ENCODE measurements around the gene CES3.
"Not testable (repeated sequence)": the region's sequence is repeated elsewhere in the genome, so short reads cannot be mapped to it uniquely, and the experiment has no call there.

The CES3 gene

GRCh38 chr16:66932076-66932475 is 29.0 kb upstream of the CES3 start:
- H3F3A ChIP-seq (ENCODE audit: insufficient read depth, low read length): no peaks in the 10 kb centered on the region
- H4K20me1 ChIP-seq (ENCODE audit: insufficient read depth, low read length): no peaks in the 10 kb centered on the region
- no peaks in the 10 kb centered on the region for H3K27me3 ChIP-seq (ENCODE audit: insufficient read depth, low read length)
- H3K4me3 ChIP-seq (ENCODE audit: low read depth, low read length, poor library complexity, severe bottlenecking): no peak overlapping the region
- no peak for TF ChIP-seq EZH2 (IDR thresholded peaks at IDR 0.05; ENCODE audit: borderline replicate concordance, low read length)
- TF ChIP-seq, protein P1, sequence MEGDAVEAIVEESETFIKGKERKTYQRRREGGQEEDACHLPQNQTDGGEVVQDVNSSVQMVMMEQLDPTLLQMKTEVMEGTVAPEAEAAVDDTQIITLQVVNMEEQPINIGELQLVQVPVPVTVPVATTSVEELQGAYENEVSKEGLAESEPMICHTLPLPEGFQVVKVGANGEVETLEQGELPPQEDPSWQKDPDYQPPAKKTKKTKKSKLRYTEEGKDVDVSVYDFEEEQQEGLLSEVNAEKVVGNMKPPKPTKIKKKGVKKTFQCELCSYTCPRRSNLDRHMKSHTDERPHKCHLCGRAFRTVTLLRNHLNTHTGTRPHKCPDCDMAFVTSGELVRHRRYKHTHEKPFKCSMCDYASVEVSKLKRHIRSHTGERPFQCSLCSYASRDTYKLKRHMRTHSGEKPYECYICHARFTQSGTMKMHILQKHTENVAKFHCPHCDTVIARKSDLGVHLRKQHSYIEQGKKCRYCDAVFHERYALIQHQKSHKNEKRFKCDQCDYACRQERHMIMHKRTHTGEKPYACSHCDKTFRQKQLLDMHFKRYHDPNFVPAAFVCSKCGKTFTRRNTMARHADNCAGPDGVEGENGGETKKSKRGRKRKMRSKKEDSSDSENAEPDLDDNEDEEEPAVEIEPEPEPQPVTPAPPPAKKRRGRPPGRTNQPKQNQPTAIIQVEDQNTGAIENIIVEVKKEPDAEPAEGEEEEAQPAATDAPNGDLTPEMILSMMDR (IDR thresholded peaks at IDR 0.05; ENCODE audit: low read length): no peak
- no peak overlapping the region for H3K9ac ChIP-seq (ENCODE audit: low read length)
- no peaks in the 10 kb centered on the region for H3K79me2 ChIP-seq (ENCODE audit: insufficient read depth, low read length)
- no peaks in the 10 kb centered on the region for H3K9me3 ChIP-seq (ENCODE audit: low read length)
- no peaks in the 10 kb centered on the region for H3K9me2 ChIP-seq (ENCODE audit: low read depth, low read length)
- no peak overlapping the region for H3K4me2 ChIP-seq (ENCODE audit: low read length)
- H3K27ac ChIP-seq (ENCODE audit: low read depth, low read length, poor library complexity, severe bottlenecking): no peak overlapping the region
- H2AFZ ChIP-seq (ENCODE audit: low read length): no peak overlapping the region
- peaks cover 10% of the 10 kb centered on the region; the same call in 1 of the 2 replicates for H3K36me3 ChIP-seq (ENCODE audit: insufficient read depth, low read length)
- peaks cover 23% of the 10 kb centered on the region for H3K4me1 ChIP-seq (ENCODE audit: insufficient read depth, low read length, severe bottlenecking)

DNA sequence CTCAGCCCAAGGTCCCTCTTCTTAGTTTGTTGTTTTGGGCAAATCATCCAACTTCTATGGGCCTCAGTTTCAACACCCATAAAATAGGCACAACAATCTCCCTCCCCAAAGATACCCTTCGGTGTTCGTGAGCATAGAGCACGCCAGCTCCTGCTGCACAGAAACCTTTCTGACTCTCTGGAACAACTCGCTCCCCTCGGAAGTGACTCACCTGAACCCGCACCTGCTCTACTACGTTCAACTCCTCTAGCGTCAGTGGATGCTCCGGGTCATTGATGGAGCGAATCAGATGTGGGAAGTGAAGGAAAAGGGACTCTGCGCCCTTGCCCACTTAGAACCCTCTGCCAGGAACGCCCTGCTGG is 27.3 kb upstream of the CES3 start:
- no peaks in the 10 kb centered on the region for H3K9me3 ChIP-seq (ENCODE audit: low read length)
- H3F3A ChIP-seq (ENCODE audit: insufficient read depth, low read length): no peaks in the 10 kb centered on the region
- no peaks in the 10 kb centered on the region for H3K9me2 ChIP-seq (ENCODE audit: low read depth, low read length)
- H2AFZ ChIP-seq (ENCODE audit: low read length): no peak overlapping the region
- H3K79me2 ChIP-seq (ENCODE audit: insufficient read depth, low read length): no peaks in the 10 kb centered on the region
- H4K20me1 ChIP-seq (ENCODE audit: insufficient read depth, low read length): no peaks in the 10 kb centered on the region
- TF ChIP-seq, protein P1 (IDR thresholded peaks at IDR 0.05; ENCODE audit: low read length): no peak; the same call in 1 of the 2 replicates
- no peak for TF ChIP-seq EZH2 (IDR thresholded peaks at IDR 0.05; ENCODE audit: borderline replicate concordance, low read length)
- peaks cover 10% of the 10 kb centered on the region; the same call in 1 of the 2 replicates for H3K36me3 ChIP-seq (ENCODE audit: insufficient read depth, low read length)
- H3K27ac ChIP-seq (ENCODE audit: low read depth, low read length, poor library complexity, severe bottlenecking): no peak overlapping the region
- H3K4me3 ChIP-seq (ENCODE audit: low read depth, low read length, poor library complexity, severe bottlenecking): peak overlapping the region; percentile 97
- H3K9ac ChIP-seq (ENCODE audit: low read length): peak overlapping the region; percentile 97
- no peaks in the 10 kb centered on the region for H3K27me3 ChIP-seq (ENCODE audit: insufficient read depth, low read length)
- peaks cover 23% of the 10 kb centered on the region for H3K4me1 ChIP-seq (ENCODE audit: insufficient read depth, low read length, severe bottlenecking)
- H3K4me2 ChIP-seq (ENCODE audit: low read length): peak overlapping the region; percentile 98

DNA sequence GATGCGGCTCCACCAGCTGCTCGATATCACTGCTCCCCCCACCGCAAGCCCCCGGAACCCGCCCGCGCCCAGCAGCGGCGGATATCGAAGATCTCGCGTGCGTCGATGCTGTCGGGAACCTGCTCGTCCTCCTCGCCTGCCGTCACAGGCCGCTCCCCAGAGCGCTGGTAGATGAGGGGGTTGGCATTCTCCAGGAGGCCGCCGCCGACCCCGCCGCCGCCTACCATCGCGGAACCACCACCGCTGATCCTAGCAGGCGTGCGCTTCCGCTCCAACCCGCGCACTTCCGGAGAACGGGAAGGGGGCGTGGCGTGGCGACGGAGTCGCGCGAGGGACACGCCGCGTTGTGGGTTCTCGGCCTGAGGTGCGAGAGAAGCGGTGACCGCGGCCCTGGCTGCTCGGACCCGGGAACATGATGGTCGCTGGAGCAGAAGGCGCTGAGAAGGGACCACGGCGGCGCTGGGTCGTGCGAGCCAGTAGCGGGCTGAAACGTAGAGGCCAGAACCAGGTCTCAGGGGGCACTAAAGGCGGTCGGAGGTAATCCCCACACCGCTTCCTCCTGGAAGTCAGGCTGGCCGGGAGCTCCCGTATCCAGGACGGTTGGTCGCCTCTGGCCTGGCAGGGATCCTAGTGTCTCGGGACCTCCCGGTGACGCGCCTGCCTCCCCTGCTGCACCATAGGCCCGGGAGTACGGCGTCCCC is 26.8 kb upstream of the CES3 start, which contains the start of gene CIAO2B:
Gene CIAO2B, minus strand, starts transcription at position 265 of the 701 bp plus-strand sequence. Its CDS starts 38 bp downstream, at position 227.
- no peak for TF ChIP-seq EZH2 (IDR thresholded peaks at IDR 0.05; ENCODE audit: borderline replicate concordance, low read length)
- TF ChIP-seq, protein P1 (IDR thresholded peaks at IDR 0.05; ENCODE audit: low read length): no peak
- H3K9me3 ChIP-seq (ENCODE audit: low read length): no peaks in the 10 kb centered on the region
- H3K9ac ChIP-seq (ENCODE audit: low read length): peak within 1 kb of the TSS; percentile 97
- H3K27me3 ChIP-seq (ENCODE audit: insufficient read depth, low read length): no peaks in the 10 kb centered on the region
- peak within 1 kb of the TSS; percentile 97 for H3K4me3 ChIP-seq (ENCODE audit: low read depth, low read length, poor library complexity, severe bottlenecking)
- no peaks in the 10 kb centered on the region for H4K20me1 ChIP-seq (ENCODE audit: insufficient read depth, low read length)
- peaks cover 23% of the 10 kb centered on the region for H3K4me1 ChIP-seq (ENCODE audit: insufficient read depth, low read length, severe bottlenecking)
- H3F3A ChIP-seq (ENCODE audit: insufficient read depth, low read length): no peaks in the 10 kb centered on the region
- peak within 1 kb of the TSS; percentile 98 for H3K4me2 ChIP-seq (ENCODE audit: low read length)
- no peak within 1 kb of the TSS for H3K27ac ChIP-seq (ENCODE audit: low read depth, low read length, poor library complexity, severe bottlenecking)
- peaks cover 10% of the 10 kb centered on the region; the same call in 1 of the 2 replicates for H3K36me3 ChIP-seq (ENCODE audit: insufficient read depth, low read length)
- H3K79me2 ChIP-seq (ENCODE audit: insufficient read depth, low read length): no peaks in the 10 kb centered on the region
- no peak within 1 kb of the TSS for H2AFZ ChIP-seq (ENCODE audit: low read length)
- H3K9me2 ChIP-seq (ENCODE audit: low read depth, low read length): no peaks in the 10 kb centered on the region

DNA sequence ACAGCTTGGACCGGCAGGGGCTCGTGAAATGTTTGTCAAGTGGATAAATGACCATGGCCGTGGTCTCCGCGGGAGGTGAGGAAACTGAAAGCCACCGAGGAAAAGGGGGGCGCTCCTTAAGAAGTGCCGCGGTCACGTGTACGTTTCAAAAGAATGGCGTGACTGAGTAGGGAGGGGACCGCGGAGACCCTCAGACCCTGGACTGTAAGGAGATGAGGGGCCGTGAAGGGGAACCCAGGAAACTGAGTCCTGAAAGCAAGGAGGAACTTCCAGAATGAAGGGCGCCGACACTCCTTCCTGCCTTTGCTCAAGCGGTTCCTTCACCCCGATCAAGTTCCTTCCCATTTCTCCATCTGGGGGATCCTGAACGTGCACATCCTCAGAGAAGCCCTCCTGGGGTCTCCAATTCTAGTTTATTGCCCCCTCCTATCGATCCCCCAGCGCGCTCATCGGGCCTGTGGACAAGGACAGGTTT is 26.2 kb upstream of the CES3 start:
- not testable (repeated sequence) for H3F3A ChIP-seq (ENCODE audit: insufficient read depth, low read length); H4K20me1 ChIP-seq (ENCODE audit: insufficient read depth, low read length); H3K27ac ChIP-seq (ENCODE audit: low read depth, low read length, poor library complexity, severe bottlenecking); H3K9me2 ChIP-seq (ENCODE audit: low read depth, low read length); H3K36me3 ChIP-seq (ENCODE audit: insufficient read depth, low read length); H3K27me3 ChIP-seq (ENCODE audit: insufficient read depth, low read length); H2AFZ ChIP-seq (ENCODE audit: low read length); H3K9me3 ChIP-seq (ENCODE audit: low read length); H3K79me2 ChIP-seq (ENCODE audit: insufficient read depth, low read length)
- Histone ChIP-seq H3K4me2 (ENCODE audit: low read length) (peak overlapping the region; percentile 98), H3K4me1 (ENCODE audit: insufficient read depth, low read length, severe bottlenecking) (peaks cover 23% of the 10 kb centered on the region), H3K4me3 (ENCODE audit: low read depth, low read length, poor library complexity, severe bottlenecking) (peak overlapping the region; percentile 97), H3K9ac (ENCODE audit: low read length) (peak overlapping the region; percentile 97)
